A549 (cell line): Measurements from ENCODE around the gene DMXL2.
"Not testable (repeated sequence)": the region's sequence is repeated elsewhere in the genome, so short reads cannot be mapped to it uniquely, and the experiment has no call there.

Experiments used
- JUN ChIP-seq, 2 experiments: fragments of >200 bp; sonication (Bioruptor Twin); formaldehyde crosslinking; IDR thresholded peaks; 2 replicates in 1 of 2; 3 replicates in 1 of 2; pipeline ENCODE4 v1.6.1; 2016 to 2017
- MAZ ChIP-seq: fragments of 150-350 bp; IDR thresholded peaks from 2 replicates; pipeline ENCODE4 v1.6.1; 2014; ENCODE audit warnings: antibody characterized with exemption, low read depth, low read length, borderline replicate concordance
- POLR2A ChIP-seq: IDR thresholded peaks from 2 replicates; pipeline ENCODE4 v1.6.1; 2012; ENCODE audit warnings: mild to moderate bottlenecking, low read length
- POLR2AphosphoS2 ChIP-seq: conservative IDR thresholded peaks from 2 replicates; pipeline ENCODE4 v1.6.1; 2012; ENCODE audit warnings: low read length, improper control_type of control experiment, inconsistent platforms
- RNF2 ChIP-seq: fragments of 200-600 bp; sonication (generic); IDR thresholded peaks from 2 replicates; pipeline ENCODE4 v1.6.1; 2016; ENCODE audit warnings: low read depth, mild to moderate bottlenecking, antibody characterized with exemption, moderate library complexity, borderline replicate concordance
- TF ChIP-seq, protein P1 (sequence below): fragments of >200 bp; sonication (Bioruptor Twin); formaldehyde crosslinking; IDR thresholded peaks from 3 replicates; pipeline ENCODE4 v1.5.1; 2016
- TF ChIP-seq, protein P2 (sequence below): fragments of 150-350 bp; IDR thresholded peaks from 2 replicates; pipeline ENCODE4 v1.6.1; 2014; ENCODE audit warnings: low read depth, mild to moderate bottlenecking, low read length

DNA sequence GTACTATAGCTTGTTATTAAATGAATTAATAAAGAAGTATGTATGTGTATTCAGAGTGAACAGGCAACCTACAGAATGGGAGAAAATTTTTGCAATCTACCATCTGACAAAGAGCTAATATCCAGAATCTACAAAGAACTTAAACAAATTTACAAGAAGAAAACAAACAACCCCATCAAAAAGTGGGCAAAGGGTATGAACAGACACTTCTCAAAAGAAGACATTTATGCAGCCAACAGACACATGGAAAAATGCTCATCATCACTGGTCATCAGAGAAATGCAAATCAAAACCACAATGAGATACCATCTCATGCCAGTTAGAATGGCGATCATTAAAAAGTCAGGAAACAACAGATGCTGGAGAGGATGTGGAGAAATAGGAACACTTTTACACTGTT, 25.5 kb upstream of the DMXL2 start:
- TF ChIP-seq, protein P1, sequence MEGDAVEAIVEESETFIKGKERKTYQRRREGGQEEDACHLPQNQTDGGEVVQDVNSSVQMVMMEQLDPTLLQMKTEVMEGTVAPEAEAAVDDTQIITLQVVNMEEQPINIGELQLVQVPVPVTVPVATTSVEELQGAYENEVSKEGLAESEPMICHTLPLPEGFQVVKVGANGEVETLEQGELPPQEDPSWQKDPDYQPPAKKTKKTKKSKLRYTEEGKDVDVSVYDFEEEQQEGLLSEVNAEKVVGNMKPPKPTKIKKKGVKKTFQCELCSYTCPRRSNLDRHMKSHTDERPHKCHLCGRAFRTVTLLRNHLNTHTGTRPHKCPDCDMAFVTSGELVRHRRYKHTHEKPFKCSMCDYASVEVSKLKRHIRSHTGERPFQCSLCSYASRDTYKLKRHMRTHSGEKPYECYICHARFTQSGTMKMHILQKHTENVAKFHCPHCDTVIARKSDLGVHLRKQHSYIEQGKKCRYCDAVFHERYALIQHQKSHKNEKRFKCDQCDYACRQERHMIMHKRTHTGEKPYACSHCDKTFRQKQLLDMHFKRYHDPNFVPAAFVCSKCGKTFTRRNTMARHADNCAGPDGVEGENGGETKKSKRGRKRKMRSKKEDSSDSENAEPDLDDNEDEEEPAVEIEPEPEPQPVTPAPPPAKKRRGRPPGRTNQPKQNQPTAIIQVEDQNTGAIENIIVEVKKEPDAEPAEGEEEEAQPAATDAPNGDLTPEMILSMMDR = not testable (repeated sequence)
- not testable (repeated sequence) for TF ChIP-seq RNF2; POLR2A; MAZ; POLR2AphosphoS2; JUN (IDR thresholded peaks at IDR 0.05)
- TF ChIP-seq, protein P2, sequence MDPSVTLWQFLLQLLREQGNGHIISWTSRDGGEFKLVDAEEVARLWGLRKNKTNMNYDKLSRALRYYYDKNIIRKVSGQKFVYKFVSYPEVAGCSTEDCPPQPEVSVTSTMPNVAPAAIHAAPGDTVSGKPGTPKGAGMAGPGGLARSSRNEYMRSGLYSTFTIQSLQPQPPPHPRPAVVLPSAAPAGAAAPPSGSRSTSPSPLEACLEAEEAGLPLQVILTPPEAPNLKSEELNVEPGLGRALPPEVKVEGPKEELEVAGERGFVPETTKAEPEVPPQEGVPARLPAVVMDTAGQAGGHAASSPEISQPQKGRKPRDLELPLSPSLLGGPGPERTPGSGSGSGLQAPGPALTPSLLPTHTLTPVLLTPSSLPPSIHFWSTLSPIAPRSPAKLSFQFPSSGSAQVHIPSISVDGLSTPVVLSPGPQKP = not testable (repeated sequence)
